SHP77 treated with DMSO at 0.1 percent for 48 hours (cell line): ENCODE results near the gene ADCK2.
"Not testable (repeated sequence)": the region's sequence is repeated elsewhere in the genome, so short reads cannot be mapped to it uniquely, and the experiment has no call there.

ENCODE experiments used
- DNase-seq: peaks from one replicate; lab custom pipeline; 2025; lab: John Stamatoyannopoulos, UW

Gene ADCK2

DNA sequence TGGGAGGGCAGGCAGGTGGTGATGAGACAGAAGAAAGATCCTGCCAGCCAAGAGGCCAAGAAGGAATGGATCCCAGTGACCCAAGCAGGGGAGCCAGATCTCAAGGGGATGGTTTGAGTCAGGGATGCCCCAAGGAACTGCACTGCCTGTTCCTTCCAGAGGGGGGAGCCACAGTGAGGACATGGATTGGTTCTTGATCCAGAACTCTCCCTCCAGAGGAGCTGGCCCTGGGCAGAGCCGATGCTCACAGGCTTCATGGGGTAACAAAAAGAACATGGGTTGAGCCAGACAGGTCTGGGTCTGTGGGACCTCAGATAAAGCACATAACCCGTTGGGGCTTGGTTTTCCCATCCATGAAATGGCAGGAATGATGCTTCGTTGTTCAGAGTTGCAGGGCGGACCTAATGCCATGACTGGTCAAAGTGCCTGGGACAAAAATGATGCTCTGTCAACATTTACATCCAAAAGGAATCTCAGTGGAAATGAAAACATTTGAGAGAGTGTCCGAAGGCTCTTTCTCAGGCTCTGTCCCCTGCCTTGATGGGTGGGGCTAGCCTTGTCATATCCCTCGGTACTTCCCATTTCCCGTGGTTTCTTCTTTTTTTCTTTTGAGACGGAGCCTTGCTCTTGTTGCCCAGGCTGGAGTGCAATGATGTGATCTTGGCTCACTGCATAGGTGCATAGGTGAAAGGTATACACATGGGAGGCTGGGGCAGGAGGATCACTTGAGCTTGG lies 27.4 kb upstream of the ADCK2 start:
- DNase-seq: no peak

DNA sequence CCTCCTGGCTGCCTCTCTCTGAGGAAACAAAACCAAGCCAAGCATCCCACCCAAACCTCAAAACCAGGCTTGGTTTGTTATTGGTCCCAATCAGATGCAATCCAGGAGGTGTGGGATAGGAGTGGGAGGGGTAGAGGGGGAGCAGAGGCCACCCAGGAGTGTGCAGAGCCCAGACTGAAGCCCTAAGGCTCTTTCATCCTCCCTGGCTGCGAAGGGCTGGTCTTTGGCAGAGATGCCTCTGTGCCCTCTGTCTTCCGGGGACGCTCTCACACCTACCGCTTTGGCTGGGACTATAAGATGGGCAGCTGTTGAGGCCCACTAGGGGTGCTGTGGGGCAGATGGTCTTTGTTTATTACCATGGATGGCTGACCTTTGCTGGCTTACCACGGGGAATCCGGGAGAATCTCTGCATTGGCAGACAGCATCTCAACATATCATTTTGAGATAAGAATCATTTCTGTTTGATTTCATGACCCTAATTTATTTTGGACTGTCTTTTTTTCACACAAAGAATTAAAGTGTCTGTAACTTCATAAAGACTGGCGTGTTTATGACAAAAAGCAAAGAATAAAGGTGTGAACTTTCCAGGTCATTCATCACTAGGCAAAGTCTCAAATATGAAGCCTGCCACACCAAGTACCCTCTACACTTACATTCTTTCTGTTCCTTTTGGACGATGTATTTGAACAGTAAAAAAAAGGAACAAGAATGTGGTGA lies 25.7 kb upstream of the ADCK2 start:
- peak; percentile 62 for DNase-seq

DNA sequence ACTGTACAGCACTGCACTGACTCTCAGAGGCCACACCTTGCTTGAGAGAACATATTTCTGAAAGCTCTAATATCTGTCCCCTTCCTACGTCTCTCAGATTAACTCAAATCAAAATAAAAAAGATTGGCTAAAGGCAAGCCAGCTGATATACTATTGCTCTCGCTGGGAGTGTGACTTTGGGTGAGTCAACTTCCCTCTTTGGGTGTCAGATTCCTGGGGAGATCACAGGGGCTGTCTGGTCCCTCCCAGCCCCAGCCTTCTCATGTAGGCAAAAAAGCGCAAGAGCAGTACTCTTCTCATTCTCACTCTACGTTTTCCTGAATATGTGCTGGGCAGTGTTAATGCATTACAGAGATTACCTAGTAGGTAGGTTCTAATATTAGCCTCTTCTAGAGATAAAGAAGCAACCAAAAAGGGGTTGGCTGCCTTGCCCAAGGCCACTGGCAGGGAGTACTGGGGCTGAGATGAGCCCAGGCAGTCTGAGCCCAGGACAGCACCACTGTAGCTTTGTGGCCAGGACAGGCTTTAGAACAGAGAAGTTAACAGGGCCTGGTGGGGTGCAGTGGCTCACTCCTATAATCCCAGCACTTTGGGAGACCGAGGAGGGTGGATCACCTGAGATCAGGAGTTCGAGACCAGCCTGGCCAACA lies 23.1 kb upstream of the ADCK2 start:
- DNase-seq: no peak

DNA sequence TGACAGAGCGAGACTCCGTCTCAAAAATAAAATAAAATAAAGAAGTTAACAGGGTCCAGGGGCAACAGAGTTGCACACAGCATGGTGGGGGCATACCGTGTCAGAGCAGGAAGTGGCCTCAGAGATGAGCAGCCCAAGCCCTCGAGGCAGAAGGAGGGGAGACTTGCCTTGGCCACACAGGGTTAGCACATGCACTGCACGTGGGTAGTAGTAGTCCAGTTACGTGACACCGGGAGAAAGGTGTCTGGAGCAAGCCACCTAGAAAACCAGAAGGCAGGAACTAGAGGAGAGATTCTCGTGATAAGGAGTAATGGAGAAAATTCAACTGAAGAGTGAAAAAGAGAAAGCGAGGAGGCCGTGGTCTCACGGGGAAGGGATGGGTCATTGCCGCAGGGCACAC lies 22.4 kb upstream of the ADCK2 start:
- DNase-seq: no peak

DNA sequence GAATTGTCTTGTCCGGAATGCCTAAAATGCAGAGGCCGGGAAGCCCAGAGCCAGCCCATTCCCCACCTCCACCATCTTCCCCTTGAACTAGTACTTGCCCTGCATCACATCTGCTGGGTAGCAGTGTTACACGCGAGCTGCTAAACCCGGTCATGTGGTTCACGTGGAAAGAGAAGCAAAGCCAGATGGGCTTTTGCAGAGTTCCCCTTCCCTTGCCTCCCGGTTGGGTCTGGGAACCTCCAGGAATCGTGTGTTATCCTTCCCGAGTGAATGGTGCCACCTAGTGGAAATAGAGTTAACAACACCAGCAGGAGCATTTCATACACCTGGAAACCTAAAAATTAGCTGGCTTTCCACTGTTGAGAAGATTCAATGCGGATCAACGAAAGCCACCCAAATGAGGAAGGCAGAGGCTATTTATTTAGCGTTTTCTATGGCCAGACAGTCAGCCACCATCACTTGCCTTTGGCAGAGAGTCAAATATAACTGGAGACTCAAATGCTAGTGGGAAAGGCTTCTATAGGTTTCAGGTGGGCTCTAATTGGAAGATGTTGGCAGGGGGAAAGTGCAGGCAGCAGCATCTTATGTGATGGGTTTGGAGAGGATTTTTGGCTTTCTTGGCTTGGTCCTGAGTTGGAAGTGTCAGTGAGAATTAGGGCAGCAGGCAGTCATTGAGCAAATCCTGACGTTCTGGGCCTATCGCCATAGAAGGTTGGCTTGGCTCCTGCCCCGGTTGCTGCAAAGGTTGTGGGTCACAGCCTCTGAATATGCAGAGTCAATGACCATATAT lies 19.2 kb upstream of the ADCK2 start:
- peak; percentile 68 for DNase-seq

DNA sequence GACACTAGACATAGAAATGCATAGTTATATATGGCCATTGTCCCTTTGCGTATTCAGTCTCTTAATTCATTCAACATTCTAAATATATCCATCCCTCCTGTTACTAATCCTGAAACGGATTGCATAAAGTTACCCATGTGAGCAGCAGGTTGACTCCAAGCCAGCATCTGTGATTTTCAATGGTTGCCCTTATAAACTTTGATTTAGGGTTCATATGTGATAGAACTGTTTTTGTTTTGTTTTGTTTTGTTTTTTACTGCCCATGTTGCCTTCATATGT lies 18.7 kb upstream of the ADCK2 start:
- DNase-seq: no peak

DNA sequence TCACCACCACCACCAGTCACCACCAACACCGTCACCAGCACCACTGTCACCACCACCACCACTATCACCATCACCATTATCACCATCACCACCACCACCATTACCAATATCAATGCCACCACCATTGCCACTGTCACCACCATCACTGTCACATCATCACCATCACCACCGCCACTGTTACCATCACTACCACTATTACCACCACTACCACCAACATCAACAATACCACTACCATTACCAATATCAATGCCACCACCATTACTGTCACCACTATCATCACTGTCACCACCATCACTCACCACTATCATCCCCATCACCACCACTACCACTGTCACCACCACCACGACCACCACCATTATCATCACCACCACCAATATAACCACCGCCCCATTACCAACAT lies 18.1 kb upstream of the ADCK2 start:
- DNase-seq: no peak

DNA sequence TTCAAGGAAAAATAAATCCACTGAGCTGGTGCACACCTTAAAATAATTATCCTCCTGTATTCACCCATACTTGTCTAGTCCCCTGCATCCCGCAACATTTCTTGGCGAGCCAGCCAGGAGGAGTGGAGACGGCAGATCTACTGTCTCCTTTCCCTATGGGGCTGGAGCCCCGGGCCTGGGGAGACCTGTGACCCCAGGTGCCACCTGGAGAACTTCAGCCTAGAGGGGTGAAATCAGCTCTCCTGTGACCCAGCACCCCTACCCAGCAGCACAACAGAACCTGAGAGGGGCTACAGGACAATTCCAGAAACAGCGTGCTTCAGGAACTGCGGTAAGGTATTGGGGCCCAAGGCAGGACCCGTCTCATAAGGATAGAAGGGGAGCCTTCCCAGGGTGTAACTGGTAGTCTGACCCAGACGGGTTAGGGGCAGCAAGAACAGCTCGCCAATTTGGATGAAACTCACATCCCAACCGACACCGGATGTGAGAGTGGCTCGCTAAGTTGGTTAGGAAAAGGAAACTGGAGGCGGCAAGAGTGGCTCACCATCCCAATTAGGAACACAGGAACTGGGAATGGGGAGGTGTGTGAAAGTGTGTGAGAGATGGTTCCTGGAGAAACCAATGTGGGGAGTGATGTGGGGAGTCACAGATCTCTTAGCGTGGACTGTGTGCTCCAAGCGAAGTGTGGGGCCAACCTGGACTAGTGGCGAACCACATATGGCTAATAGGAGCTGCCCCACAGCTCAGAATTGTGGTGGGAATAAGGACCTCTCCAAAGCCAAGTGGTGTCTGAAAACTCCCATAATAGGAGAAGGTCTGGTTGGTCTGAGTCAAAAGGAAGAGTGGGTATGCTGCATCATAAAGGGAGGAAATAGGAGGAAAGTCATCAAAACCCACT lies 17.0 kb upstream of the ADCK2 start:
- no peak for DNase-seq

DNA sequence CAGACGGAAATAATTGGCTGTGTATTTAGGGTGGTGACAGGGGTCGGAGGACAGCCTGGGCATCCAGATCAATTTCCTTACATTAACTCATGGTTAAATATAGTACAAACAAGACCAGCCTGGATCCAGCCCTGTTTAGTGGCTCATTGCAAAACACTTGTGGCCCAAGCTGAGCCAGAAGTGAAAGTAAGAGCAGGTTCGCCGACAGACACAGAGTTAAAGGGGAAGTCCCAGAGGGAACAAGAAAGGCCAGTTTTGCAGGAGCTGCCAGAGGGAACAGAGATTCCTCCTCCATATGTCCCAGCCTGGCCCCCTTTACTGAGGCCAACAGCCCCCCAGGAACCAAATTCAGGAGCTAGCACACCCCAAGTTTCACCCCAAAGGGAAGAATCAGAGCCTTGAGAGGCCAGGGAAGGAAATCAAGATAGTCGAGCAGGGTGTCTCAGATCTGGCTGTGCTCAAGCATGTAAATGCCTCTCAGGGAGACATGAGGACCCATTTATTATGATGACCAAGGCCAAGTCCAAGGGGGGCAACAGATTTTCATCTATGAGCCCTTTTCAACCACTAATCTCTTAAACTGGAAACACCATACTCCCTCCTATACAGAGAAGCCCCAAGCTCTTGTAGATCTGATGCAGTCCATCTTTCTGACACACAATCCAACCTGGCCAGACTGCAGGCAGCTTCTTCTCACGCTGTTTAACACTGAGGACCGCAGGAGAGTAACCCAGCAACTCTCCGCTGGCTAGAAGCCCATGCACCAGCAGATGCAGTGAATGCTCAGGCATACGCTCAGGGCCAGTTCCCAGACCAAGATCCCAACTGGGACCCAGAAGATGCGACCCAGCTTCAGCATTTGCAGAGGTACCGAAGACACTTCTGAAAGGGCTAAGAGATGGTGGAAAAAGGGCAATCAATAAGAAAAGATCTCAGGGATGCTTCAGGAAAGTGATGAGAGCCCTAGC lies 15.9 kb upstream of the ADCK2 start:
- DNase-seq: no peak

DNA sequence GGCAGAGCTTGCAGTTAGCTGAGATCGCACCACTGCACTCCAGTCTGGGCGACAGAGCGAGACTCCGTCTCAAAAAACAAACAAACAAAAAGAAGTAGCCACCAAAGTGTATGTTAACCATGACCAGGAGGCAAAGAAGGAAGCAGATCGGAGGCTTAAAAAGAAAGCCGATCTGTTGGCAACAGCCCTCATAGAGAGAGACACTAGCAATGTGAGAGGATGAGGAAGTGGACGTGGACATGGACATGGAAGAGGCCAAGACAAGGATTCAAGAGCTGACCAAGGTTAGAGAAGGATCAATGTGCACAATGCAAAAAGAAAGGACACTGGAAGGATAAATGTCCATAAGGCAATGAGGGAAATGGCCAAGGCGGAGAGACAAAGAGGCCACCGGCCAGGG lies 14.9 kb upstream of the ADCK2 start:
- DNase-seq: no peak

DNA sequence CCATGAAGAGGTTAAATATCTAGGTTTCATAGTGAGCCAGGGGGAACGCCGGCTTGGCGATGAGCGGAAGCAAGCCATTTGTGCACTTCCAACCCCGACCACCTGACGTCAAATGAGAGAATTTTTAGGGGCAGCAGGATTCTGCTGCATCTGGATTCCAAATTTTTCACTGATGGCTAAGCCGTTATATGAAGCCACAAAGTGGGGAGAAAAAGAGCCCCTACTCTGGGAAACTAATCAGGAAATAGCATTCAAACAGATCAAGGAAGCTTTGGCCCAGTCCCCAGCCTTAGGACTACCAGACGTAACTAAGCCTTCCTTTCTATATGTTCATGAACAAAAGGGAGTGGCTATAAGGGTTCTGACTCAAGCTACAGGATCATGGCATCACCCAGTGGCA lies 12.9 kb upstream of the ADCK2 start:
- no peak for DNase-seq

DNA sequence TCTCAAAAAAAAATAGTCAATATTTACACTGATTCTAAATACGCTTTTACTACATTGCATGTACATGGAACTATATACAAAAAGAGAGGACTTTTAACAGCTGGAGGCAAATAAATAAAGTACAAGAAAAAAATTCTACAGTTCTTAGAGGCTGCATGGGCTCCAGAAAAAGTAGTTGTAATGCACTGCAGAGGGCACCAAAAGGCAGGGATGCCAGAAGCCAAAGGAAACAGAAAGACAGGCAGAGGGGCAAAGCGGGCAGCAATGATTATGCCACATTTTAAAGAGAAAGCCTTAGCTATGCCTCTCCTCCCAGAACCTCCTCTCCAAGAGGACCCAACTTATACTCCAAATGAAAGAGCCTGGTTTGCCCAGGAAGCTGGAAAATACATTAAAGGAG lies 11.6 kb upstream of the ADCK2 start:
- no peak for DNase-seq

DNA sequence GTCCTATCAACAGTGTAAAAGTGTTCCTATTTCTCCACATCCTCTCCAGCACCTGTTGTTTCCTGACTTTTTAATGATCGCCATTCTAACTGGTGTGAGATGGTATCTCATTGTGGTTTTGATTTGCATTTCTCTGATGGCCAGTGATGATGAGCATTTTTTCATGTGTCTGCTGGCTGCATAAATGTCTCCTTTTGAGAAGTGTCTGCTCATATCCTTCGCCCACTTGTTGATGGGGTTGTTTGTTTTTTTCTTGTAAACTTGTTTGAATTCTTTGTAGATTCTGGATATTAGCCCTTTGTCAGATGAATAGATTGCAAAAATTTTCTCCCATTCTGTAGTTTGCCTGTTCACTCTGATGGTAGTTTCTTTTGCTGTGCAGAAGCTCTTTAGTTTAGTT lies 9.8 kb upstream of the ADCK2 start:
- not testable (repeated sequence) for DNase-seq

DNA sequence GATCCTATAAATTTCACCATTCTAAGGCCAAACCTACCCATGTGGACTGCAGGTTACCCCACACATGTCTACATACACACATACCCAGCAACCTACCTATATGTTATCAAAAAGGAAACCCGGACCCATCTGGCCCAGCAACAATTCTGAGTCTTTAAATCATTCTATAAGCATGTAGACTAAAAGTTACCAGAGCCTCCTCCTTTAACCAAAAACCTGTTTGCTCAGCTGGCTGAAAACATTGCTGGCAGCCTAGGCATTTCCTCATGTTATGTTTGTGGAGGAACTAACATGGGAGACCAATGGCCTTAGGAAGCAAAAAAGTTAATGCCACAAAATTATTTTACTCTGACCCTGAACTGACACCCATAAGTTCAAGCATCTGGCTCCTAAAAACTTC lies 5.3 kb upstream of the ADCK2 start:
- DNase-seq: no peak

DNA sequence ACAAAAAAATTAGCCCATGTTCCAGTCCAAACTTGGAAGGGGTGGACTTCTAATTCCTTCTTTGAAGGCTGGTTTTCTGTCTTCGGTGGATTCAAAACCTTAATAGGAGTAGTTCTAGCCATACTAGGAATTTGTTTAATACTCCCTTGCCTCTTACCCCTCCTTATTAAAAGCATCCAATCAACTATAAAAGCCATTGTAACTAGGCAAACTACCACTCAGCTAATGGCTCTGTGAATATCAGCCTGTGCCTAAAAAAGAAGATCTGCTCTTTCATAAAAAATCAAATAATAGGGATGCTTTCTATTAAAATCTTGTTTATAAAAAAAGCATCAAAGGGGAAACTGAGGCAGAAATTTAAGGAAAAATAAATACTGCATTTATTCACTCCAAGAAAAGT lies 4.1 kb upstream of the ADCK2 start:
- no peak for DNase-seq

DNA sequence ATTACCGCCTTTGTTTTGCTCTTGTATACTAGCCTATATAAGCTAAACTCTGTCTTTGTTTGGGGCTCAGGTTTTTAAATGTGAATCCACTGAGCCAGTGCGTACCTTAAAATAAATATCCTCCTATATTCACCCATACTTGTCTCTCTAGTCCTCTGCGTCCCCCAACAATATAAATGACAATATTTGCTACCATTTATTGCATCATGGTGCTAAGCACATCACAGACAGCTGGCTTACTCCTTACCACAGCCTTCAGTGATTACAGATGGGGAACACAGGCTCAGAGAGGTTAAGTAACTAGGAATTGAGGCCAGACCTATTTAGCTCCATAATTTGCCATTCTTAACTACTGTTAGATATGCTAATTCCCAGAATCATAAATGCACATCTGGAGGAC lies 3.4 kb upstream of the ADCK2 start:
- DNase-seq: no peak

DNA sequence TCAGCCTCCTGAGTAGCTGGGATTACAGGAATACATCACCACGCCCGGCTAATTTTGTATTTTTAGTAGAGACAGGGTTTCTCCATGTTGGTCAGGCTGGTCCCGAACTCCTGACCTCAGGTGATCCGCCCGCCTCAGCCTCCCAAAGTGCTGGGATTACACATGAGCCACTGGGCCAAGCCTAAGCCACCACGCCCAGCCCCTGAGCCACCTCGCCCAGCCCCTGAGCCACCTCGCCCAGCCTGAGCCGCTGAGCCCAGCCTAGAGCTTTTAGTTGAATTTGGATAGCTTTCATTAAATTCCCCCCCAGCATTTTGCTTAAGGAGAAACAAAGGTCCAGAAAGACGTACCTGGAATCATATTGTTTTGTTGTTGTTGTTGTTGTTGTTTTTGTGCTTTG lies 2.9 kb upstream of the ADCK2 start:
- DNase-seq: not testable (repeated sequence)

DNA sequence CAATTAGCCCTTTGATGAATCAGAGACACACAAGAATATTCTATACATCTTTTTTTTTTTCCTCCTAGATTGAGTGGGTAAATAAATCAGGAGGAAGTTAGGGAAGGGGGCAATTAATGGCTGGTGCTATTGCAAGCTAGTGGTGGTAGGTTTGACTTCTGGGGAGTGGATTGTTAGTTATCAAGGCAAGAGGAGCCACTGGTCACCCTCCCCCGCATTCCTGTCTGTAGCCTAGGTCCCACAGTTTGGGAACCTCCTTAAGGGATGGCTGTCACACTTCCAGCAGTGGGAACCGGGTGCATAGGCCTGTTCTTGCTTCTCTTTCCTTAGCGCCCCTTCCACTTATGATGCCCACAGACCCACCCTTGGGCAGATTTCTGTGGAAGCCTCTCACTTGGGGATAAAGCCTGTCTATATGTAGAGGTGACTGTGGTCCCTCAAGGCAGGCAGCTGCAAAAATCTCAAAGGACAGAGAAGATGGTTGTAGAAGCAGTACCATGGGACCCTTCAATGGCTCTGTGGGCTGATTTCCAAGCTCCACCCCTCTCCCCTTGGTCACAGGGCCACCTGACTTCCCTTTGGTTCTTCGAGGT lies 2.3 kb upstream of the ADCK2 start:
- no peak for DNase-seq

DNA sequence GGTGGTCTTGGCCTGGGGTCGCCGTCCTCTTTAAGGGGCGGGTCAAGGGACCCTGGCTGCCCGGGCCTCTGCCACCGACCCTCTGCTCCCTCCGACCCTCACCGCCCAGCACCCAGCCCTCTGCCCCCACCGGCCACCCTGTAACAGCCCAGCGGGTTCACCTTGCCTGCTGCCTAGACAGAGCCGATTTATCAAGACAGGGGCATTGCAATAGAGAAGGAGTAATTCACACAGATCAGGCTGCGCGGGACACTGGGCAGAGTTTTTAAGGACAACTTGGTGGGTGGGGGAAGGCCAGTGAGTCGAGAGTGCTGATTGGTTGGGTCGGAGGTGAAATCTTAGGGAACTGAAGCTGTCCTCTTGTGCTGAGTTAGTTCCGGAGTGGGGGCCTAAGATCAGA lies 779 bp upstream of the ADCK2 start:
- no peak for DNase-seq
